ENCODE measurements around the gene PRX.
"Not testable (repeated sequence)": the region's sequence is repeated elsewhere in the genome, so short reads cannot be mapped to it uniquely, and the experiment has no call there.

PRX gene

DNA sequence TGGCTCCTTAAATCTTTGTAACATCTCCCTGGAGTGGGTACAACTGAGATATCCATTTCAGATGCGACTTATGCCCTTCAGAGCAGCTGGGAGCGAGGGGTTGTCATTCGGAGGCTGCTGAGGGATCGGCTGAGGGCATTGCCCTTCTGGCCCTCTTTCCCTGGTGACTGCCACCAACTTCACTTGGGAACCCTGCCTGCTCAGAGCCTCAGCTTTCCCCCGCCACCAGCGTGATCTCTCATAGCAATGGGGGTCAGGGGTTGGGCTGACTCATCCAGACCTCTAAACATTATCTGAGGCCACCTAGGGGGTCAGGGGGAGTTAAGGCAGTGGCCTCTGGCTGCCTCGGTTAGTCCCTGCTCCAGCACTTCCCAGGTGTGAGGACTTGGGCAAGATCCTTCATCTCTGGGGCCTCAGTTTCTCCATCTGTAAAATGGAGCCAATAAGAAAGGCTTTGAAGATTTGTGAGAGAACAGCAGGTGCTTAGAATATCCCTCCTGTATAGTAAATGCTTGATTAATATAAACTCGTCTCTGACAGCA lies 1.1 kb downstream of the PRX start:
- DNase-seq, result no peak

DNA sequence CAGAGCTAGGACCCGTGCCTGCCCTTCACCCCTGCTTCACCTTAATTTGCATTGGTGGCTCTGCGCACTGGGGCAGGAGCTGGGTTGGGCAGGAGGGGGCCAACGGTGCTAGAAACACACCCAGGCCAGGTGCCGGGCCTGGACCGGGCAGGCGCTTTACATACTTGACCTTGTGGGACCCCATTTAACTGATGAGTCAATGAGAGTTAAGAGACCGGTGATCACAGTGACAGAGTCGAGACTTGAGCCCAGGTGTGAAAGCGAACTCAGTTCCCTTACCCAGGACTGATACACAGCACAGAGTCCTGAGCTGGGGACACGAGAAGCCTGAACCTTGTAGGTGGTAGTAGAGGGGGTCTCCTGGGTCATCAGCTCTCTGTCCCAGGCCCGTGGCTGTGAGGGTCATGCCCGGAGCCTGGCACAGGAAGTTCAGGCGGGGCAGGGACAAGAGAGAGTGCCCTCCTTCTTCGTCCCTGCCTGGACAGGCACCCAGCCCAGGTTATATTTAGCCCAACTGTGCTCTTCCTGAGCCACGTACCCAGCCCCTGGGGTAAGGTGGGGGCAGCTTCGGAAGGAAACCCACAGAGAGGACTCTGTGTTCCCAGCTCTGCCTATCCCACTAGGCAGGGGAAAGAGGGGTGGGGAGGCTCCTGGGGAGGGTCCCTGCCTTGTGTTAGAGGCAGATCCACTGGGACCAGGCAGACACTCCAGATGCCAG lies 1.9 kb downstream of the PRX start:
- DNase-seq, result no peak

DNA sequence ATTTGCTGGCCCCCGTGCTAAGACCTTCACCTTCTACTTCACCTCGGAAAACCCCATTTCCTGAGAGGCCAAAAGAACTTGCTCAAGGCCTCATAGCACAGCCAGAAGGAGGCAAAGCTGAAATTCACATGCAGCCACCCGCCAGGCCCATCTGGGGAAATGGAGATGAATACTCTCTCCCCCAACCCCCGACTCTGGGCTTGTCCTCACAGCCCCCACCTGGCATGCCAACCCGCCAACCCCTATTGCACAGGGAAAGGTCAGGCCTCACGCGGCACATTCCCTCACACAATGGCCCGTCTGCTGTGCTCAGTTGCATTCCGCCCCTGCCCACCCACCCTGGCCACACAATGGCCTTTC lies 3.2 kb downstream of the PRX start:
- DNase-seq, result no peak

DNA sequence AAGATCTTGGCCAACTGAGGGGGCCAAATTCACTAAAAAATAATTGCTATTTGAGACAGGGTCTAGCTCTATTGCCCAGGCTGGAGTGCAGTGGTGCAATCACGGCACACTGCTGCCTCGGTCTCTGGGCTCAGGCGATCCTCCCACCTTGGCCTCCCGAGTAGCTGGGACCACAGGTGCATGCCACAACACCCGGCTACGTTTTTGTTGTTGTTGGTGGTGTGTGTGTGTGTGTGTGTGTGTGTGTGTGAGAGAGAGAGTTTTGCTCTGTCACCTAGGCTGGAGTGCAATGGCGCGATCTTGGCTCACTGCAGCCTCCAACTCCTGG lies 4.6 kb downstream of the PRX start:
- not testable (repeated sequence) for DNase-seq

DNA sequence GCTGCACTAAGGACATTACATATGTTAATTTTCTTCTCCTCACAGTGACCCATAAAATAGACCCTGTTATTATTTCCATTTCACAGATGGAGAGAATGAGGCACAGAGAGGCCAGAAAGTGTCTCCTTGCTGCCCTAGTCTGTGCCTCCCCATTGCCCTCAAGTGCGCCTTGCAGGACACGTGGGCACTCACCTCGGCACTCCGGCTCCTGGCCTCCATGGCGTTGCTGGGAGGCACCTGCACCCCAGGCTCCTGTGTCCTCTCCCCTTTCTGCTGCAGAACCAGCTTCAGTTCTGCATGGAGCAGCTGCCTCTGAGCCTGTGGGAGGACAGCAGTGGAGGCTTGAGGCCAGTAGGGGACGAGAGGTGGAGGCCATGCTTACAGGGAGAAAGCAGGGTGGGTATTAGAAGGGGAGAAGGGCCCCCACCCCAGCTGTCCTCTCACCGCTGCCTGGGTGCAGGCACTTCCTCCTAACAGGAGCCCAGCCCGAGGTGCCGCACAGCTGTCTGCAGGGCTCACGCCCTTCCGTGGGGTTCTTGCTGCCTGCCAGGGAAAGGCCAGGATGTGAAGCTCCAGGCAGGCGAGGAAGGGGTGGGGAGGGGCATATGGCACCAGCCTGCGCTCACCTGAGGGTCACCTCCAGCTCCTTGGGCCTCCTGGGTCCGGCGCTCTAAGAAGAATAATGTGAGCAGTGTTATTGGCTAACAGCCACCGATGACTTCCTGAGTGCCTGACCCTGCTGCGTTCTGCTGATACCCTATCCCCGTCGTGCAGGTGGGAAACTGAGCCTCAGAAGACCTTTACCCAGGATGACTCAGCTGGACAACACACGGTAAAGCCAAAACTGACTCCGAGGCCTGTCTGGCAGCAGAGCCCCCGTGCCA lies 5.2 kb downstream of the PRX start:
- DNase-seq, result no peak

DNA sequence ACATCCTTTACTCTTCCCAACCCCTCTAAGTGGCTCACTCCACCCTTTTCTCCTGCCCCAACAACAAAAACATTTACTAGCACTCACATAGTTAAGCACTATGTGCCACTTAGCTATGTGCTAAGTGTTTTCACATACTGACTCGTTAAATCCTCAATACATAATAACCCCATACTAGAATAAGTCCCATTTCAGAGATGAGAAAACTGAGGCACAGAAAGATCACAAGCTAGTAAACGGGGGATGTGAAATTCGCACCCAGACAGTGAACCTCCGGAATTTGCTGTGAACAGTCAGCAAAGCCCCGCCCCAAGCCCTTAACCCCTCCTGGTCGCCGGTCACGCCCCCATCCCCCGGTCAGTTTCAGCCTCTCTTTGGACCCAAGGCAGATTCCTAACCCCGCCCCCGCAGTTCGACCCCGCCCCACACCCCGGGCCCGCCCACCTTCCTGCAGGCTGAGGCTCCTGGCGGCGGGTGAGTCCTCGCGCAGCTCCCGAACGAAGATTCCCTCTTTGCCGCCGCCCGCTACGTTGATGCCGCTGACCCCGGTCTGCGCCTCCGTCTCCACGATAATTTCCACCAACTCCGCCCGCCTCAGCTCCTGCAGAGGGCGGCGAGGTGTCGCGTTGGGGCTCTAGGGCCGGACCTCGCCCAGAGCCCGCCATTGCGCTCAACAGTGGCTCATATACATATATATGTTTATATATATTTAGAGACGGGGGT lies 9.8 kb downstream of the PRX start:
- peak; percentile 78 for DNase-seq

DNA sequence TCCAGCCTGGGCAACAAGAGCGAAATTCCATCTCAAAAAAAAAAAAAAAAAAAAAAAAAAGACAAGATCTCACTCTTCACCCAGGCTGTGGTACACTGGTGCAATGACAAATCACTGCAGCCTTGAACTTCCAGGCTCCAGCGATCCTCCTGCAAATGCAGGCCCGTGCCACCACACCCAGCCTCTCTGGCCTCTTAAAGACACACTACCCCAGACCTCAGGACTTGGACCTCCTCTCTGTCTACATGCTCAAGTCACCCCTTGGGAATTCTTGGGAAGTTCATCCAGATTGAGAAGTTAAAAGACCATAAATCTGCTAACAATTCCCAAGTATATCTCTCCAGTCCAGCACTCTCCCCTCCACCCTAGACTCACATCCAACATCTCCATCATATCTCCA lies 12.6 kb downstream of the PRX start:
- DNase-seq, result no peak

DNA sequence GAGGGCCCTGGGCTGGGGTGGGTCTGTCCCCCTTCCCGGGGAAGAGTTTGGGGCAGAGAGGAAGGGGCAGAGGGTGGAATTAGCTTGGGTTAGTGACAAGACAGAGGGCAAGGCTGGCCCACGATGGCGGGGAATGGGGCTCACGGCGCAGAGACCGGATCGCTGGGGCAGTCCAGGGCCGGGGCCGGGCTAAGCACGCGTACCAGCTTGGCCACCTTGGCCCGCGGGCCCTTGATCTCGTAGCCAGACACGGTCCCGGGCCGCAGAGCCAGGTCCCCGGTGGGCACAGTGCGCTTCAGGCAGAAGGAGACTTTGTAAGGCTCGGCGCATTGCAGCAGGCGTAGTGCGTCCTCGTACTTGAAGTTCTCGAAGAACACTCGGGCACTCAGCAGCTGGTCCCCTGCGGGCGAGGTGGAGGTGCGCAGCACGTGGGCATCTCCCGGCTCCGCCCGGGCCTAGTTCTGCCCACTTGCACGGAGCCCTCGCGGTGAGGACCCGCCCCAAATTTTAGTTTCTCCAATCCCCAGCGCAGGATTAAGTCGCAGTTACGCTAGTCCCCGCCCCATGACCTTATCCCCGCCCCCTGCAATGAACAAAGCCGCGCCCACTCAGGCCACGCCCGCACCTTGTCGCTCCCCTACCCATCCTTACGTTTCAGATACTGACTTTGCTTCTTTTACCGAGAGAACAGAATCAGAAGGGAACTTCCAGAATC lies 14.6 kb downstream of the PRX start:
- peak; percentile 76 for DNase-seq

DNA sequence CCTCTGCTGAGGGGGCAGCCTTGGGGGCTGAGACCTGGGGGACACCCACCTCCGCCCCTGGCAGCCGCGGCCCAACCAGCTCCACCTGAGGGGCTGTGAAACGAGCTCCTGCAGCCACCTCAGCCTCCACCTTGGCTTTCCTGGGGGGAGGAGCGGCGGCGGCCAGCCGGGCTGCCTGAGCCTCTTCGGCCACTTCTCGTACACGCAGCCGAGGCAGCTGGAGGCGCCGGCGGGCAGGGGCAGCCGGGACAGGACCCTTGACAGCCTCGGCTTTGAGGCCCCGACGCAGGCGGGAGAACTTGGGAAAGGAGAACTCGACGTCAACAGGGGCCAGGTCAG lies 15.6 kb downstream of the PRX start:
- DNase-seq, result no peak

DNA sequence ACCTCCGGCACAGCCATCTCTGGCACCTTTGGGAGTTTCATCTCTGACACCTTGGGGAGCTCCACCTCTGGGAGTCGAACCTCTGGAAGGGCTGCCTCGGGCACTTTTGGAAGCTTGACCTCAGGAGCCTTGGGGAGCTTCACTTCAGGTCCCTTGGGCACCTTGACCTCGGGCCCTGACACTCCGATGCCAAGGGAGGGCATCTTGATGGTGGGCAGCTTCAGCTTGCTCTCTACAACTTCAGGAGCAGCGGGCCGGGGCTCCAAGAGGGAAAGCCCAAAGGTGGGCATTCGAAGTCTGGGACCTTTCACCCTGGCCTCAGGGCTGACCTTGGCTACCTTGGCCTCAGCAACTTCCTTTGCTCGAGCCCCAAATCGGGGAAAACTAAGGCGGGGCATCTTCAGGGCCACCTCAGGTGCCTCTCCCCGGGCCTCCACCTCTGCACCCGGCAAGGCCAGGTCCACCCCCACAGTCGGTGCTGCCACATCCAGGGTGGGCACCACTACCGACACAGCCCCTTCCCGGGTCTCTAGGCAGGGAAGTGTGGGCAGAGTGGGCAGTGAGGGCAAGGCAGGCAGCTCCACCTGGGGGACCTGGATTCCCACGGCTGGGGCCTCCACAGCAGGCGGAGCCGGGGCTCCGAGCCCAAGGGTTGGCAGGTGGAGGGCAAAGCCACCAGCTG lies 16.2 kb downstream of the PRX start:
- DNase-seq, result no peak

DNA sequence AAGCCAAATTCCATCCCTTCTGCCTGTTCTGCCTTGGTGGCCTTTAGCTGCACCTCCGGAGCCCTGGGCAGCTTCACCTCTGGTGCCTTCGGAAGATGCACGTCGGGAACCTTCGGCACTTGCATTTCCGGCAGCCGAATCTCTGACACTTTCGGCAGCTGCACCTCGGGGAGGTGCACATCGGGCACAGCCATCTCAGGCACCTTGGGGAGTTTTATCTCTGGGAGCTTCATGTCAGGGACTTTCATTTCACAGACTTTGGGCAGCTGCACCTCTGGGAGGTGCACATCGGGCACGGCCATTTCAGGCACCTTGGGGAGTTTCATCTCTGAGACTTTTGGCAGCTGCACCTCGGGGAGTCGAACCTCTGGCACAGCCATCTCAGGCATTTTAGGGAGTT lies 17.2 kb downstream of the PRX start:
- DNase-seq, result no peak

DNA sequence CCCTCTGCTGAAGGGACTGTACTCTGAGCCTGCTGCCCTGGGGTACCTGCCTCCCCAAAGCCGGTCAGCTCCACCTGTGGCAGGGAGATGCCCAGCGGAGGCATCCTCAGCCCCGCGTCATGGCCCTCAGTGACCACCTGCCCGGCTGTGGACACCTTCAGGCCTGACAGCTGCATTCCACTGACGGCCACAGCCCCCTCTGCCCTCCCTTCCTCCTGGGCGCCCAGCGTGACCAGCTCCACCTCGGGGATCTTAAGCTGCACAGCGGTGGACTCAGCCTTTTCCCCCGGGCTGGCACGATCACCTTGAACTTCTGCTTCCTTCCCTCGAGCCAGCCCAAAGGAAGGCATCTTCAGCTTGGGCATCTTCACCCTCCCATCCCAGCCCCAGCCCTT lies 18.4 kb downstream of the PRX start:
- no peak for DNase-seq

DNA sequence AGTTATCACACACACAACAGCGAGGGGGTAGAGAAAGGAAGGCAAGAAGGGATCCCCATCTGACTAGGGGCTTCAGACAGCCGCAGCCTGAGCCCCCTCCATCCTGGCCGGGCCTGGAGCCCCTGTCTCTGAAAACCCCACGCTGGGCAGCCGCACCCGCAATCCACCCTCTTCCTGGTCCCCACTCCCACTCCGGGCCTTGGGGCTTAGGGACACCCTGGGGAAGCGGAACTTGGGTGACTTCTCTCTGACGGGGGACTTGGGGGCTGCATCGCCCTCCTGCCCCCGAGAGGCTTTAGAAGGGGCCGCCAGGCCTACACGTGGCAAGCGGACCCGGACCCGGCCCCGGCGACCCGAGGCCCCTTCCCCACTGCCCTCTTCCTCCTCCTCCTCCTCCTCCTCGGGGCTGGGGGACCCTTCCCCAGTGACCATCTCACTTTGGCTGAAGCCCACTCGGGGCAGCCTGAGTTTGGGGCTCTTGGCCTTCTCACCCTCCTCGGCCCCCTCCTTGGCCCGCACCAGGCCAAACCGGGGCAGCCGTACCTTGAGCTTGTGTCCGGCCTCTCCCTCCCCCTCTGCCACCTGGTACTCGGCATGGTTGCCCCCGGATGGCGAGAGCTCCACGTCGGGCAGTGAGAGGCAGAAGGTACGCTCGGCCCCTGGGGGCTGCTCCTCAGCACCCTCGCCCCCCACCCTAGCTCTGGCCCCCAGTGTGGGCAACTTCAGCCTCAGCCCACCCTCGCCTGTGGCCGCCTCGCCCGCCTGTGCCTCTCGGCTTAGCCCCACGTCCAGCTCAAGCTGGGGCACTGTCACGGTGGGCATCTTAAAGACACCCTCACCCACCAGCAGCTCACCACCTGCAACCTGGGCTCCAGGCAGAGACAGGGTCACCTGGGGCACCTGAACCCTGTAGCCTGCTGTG lies 19.0 kb downstream of the PRX start:
- no peak for DNase-seq

DNA sequence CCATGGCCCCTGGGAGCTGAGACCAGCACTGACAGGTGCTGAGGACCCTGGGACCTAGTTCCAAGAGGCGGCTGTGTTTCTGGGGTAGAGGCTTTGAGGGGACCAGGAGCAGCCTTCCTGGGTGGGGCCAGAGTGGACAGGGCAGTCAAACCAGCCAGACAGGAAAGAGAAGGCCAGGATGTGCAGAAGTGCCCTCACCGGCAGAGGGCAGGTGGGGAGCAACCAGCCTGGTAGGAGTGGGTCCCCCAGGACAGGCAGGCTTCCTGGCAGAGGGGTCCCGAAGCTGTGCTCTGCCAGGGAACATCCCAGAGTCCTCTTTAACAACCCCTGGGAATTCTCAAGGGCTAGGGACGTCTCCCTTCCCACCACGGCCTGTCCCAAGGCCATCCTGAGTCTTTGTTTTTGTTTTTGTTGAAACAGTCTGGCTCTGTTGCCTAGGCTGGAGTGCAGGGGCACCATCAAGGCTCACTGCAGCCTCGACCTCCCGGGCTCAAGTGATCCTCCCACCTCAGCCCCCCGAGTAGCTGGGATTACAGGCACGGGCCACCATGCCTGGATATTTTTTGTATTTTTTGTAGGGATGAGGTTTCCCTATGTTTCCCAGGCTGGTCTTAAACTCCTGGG lies 20.2 kb downstream of the PRX start:
- DNase-seq, result no peak

DNA sequence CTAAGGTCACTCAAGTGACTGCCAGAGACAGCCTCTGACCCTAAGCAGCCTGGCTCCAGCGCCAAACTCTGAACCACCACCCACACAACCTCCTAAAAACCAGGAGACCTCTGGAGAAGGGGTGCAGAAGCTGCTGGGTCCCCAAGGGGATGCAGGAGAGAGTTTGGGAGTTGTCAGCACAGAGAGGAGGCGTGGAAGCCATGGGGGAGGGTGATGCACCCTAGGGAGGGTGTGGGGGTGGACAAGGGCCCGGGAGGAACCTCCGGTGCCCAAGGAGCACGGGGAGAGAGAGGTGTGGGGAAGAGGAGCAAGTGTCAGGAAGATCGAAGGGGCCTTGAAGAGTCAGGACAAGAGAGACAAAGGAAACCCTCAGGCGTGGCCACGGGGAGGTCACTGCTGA lies 21.1 kb downstream of the PRX start:
- no peak for DNase-seq

DNA sequence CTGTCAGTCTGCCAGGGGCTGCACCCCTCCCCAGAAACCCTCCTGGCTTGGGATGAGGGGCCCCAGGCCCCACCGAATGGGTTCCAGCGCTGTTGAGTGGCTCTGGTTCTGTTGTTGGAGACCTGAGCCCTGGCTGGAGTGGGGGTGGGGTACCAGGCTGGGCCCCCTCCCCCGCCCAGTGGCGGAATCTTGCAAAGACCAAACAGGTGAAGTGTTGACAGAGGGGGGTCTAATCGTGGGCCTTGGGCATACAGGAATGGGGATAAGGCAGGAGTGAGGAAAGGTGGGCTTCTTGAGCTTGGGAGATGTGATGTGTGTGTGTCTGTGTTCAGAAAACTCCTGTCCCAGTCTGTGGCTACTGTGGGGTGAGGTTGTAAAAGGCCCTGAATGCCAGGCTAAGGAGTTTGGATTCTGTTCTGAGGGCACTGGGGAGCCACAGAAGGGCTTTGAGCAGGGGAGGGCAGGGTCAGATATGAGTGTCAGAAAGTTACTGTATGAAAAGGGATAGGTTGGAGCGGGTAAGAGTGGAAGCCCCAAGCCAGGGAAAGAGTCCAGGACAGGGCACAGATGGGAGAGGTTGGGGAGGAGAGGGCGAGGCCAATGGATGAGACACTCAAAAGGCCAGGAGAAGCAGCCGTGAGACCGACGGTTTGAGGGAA lies 23.0 kb downstream of the PRX start, which contains the start of gene HIPK4:
Gene HIPK4 (minus strand): TSS at position 98 of the 659 bp plus-strand sequence. CDS start 279 bp downstream, outside the sequence.
- DNase-seq, result no peak

DNA sequence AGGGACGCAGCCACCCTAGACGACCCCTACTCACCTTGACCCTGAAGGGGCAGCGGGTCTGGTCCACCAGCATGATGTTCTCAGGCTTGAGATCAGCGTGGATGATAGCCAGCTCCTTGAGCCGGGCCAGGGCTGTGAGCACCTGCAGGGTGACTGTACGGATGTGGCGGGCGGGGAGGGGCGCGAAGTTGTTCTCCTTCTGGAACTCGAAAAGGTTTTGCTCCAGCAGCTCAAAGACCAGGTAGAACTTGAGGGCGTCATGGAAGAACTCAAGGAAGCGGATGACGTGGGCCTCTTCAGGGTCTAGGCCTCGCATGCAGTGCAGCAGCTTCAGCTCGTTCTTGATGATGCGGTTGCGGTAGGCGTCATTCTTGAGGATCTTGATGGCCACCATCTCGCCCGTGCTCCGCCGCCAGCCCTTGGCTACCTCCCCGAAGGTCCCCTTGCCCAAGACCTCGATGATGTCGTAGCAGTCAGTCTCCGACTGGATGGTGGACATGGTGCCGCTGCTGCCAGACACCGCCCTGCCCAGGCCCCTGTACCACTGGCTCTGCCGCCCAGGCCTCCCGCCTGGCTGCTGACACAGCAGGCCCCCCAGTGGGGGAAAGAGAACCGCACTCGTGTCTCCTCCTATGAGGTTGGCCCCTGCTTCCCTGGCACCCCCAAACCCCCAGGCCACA lies 23.6 kb downstream of the PRX start:
- no peak for DNase-seq

DNA sequence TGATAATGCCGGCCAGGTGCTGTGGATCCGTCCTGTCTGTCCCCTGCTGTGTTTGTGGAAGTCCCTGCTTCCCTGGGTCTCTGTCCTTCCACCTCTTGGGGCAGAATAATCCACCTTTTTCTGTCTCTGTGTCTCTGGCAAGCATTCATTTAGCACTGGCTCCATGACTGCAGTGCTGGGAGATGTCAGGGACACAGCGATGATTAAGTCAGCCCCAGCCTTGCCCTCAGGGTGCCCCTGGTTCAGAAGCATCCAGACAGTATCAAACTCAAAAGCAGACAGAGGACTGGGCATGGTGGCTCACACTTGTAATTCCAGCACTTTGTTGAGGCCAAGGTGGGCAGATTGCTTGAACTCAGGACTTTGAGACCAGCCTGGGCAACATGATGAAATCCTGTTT lies 24.7 kb downstream of the PRX start:
- no peak for DNase-seq

DNA sequence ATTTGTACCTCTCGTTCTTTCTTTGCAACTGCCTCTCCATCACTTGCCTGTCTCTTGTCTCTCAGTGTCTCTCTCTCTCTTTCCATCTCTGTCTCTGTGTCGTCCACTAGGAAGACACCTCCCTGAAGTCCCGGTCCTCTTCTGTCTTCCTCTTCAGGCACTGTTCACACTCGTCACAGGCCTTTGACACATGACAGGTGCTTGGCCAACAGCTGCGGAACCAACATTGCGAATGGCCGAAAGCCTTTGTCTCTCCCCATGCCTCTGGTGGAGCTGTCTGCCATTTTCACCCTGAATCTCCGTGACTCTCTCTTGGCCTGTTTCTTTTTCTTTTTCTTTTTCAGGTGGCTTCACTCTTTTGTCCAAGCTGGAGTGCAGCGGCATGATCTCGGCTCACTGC lies 26.0 kb downstream of the PRX start:
- DNase-seq, result no peak
